Measurements from ENCODE around the gene CIDEA. TPM values are rescaled to one million over a fixed set of nuclear protein-coding genes. Genes with fewer than 3 reads are reported as not detected.
A peak's percentile ranks its signal among the peaks of the same experiment; 100 is the strongest.

Gene CIDEA
- total RNA-seq, 4 donors from 2014 or later = 3.0 TPM; not detected in 3

GRCh38 chr18:12310762-12311161, 56.6 kb downstream of the CIDEA start:
- H3K4me3 ChIP-seq = peak overlapping the region in 2 of 4 donors; percentile 96
- H3K9me3 ChIP-seq = peaks cover 0 to 15% (median 11%) of the 10 kb centered on the region in 3 donors
- peaks cover 35 to 76% (median 39%) of the 10 kb centered on the region in 3 donors for H3K4me1 ChIP-seq
- H3K36me3 ChIP-seq = peaks cover 0 to 52% (median 16%) of the 10 kb centered on the region in 3 donors
- H3K27ac ChIP-seq = peak overlapping the region; percentile 5 to 100 (median 97)
- intact Hi-C loops (cut with DNase I) = no loop called here
- WGBS, 2 donors = 94 to 96% methylated on average over 6 of the region's 6 CpGs
- H3K27me3 ChIP-seq = peaks cover 0 to 8% (median 0%) of the 10 kb centered on the region in 4 donors
- DNase-seq = no peak
- TF ChIP-seq POLR2A (IDR thresholded peaks at IDR 0.05) = no peak
- no peak for TF ChIP-seq CTCF (IDR thresholded peaks at IDR 0.05)

- H3K27ac ChIP-seq = peak overlapping the region in 2 of 4 donors; percentile 80 to 85
- TF ChIP-seq POLR2A (IDR thresholded peaks at IDR 0.05) (no peak), CTCF (IDR thresholded peaks at IDR 0.05) (no peak)
- H3K27me3 ChIP-seq = peaks cover 0 to 8% (median 0%) of the 10 kb centered on the region in 4 donors
- peaks cover 0 to 15% (median 11%) of the 10 kb centered on the region in 3 donors for H3K9me3 ChIP-seq
- H3K36me3 ChIP-seq = peaks cover 0 to 75% (median 16%) of the 10 kb centered on the region in 3 donors
- intact Hi-C loops (cut with DNase I) = no loop called here
- DNase-seq = no peak
- H3K4me1 ChIP-seq = peaks cover 33 to 77% (median 53%) of the 10 kb centered on the region in 3 donors
- no peak overlapping the region for H3K4me3 ChIP-seq
Measured at GRCh38 chr18:12312976-12313375, 58.8 kb downstream of the CIDEA start.

GRCh38 chr18:12313530-12314245, 59.5 kb downstream of the CIDEA start:
- H3K4me3 ChIP-seq = no peak overlapping the region
- intact Hi-C loops (cut with DNase I) = no loop called here
- TF ChIP-seq CTCF (IDR thresholded peaks at IDR 0.05) (no peak), POLR2A (IDR thresholded peaks at IDR 0.05) (no peak)

GRCh38 chr18:12314591-12315305, 60.6 kb downstream of the CIDEA start:
- Histone ChIP-seq H3K36me3 (peaks cover 0 to 89% (median 16%) of the 10 kb centered on the region in 3 donors), H3K4me1 (peaks cover 34 to 76% (median 58%) of the 10 kb centered on the region in 3 donors), H3K9me3 (peaks cover 0 to 15% (median 11%) of the 10 kb centered on the region in 3 donors), H3K27me3 (no peaks in the 10 kb centered on the region), H3K4me3 (no peak overlapping the region), H3K27ac (peak overlapping the region; percentile 62 to 85 (median 76))
- TF ChIP-seq POLR2A (IDR thresholded peaks at IDR 0.05) (no peak), CTCF (IDR thresholded peaks at IDR 0.05) (no peak)
- intact Hi-C loops (cut with DNase I) = no loop called here
- 59 to 73% methylated on average over 1 of the region's 1 CpG for WGBS, 2 donors
- no peak for DNase-seq

More at GRCh38 chr18:12313530-12314245, 59.5 kb downstream of the CIDEA start:
- no peak for DNase-seq
- peaks cover 0 to 15% (median 11%) of the 10 kb centered on the region in 3 donors for H3K9me3 ChIP-seq
- H3K27ac ChIP-seq = peak overlapping the region; percentile 19 to 85 (median 56)
- peaks cover 0 to 2% (median 0%) of the 10 kb centered on the region in 4 donors for H3K27me3 ChIP-seq
- peaks cover 0 to 82% (median 16%) of the 10 kb centered on the region in 3 donors for H3K36me3 ChIP-seq
- WGBS, 2 donors = 79 to 82% methylated on average over 5 of the region's 5 CpGs
- H3K4me1 ChIP-seq = peaks cover 38 to 84% (median 61%) of the 10 kb centered on the region in 3 donors

GRCh38 chr18:12315490-12315889, 61.3 kb downstream of the CIDEA start:
- no peak for DNase-seq
- no peaks in the 10 kb centered on the region for H3K27me3 ChIP-seq
- peak overlapping the region; percentile 62 to 85 (median 76) for H3K27ac ChIP-seq
- TF ChIP-seq POLR2A (IDR thresholded peaks at IDR 0.05) = no peak
- peaks cover 0 to 15% (median 11%) of the 10 kb centered on the region in 3 donors for H3K9me3 ChIP-seq
- peaks cover 29 to 72% (median 52%) of the 10 kb centered on the region in 3 donors for H3K4me1 ChIP-seq
- intact Hi-C loops (cut with DNase I) = no loop called here
- WGBS, 2 donors = 34 to 36% methylated on average over 10 of the region's 10 CpGs
- peaks cover 0 to 92% (median 16%) of the 10 kb centered on the region in 3 donors for H3K36me3 ChIP-seq
- H3K4me3 ChIP-seq = peak overlapping the region in 3 of 4 donors; percentile 5 to 17 (median 6)

Data from esophagus squamous epithelium (tissue), 5 donors.